KBM-7 (cell line): ENCODE measurements around the gene LAMC2.
"Not testable (repeated sequence)": the region's sequence is repeated elsewhere in the genome, so short reads cannot be mapped to it uniquely, and the experiment has no call there.

Source experiments
- DNase-seq: peaks from one replicate; pipeline ENCODE4 v3.0.0-alpha.2; 2015
- in situ Hi-C: fragments of 300-500 bp; cut with MboI; formaldehyde crosslinking; loops from 2 replicates; pipeline ENCODE4 v1.14.3; 2020; ENCODE audit warnings: low sequenced_read_pairs, low pct_unique_long_range_greater_than_20kb, mixed read lengths

The LAMC2 gene

GRCh38 chr1:183247066-183247465, 61.0 kb downstream of the LAMC2 start:
- DNase-seq: no peak
- in situ Hi-C loops: loop anchor here (25.0 kb wide), 1 partner anchor 285 kb away; the partner anchor contains the start of gene SHCBP1L

GRCh38 chr1:183247484-183247883, 61.4 kb downstream of the LAMC2 start:
- in situ Hi-C loops: loop anchor here (25.0 kb wide), 1 partner anchor 285 kb away; the partner anchor contains the start of gene SHCBP1L
- DNase-seq: no peak

- in situ Hi-C loops: loop anchor here (25.0 kb wide), 1 partner anchor 286 kb away; the partner anchor contains the start of gene SHCBP1L
- no peak for DNase-seq
Observed at GRCh38 chr1:183247931-183248330, 61.9 kb downstream of the LAMC2 start.

- in situ Hi-C loops: loop anchor here (25.0 kb wide), 1 partner anchor 287 kb away; the partner anchor contains the start of gene SHCBP1L
- DNase-seq: no peak
Observed at GRCh38 chr1:183248989-183249691, 63.1 kb downstream of the LAMC2 start.

GRCh38 chr1:183249941-183250452, 63.9 kb downstream of the LAMC2 start:
- no peak for DNase-seq
- in situ Hi-C loops: loop anchor here (25.0 kb wide), 1 partner anchor 288 kb away; the partner anchor contains the start of gene SHCBP1L

GRCh38 chr1:183251101-183251958, 65.3 kb downstream of the LAMC2 start:
- in situ Hi-C loops: no loop called here
- no peak for DNase-seq

GRCh38 chr1:183251959-183252450, 65.9 kb downstream of the LAMC2 start:
- DNase-seq: no peak
- in situ Hi-C loops: no loop called here

GRCh38 chr1:183255073-183255472, 69.0 kb downstream of the LAMC2 start:
- in situ Hi-C loops: no loop called here
- DNase-seq: no peak

GRCh38 chr1:183259924-183260323, 73.9 kb downstream of the LAMC2 start:
- DNase-seq: no peak
- in situ Hi-C loops: no loop called here

GRCh38 chr1:183262628-183263200, 76.7 kb downstream of the LAMC2 start:
- in situ Hi-C loops: no loop called here
- no peak for DNase-seq

GRCh38 chr1:183263886-183264602, 78.0 kb downstream of the LAMC2 start:
- DNase-seq: no peak
- in situ Hi-C loops: no loop called here

GRCh38 chr1:183267646-183268431, 81.8 kb downstream of the LAMC2 start:
- in situ Hi-C loops: no loop called here
- no peak for DNase-seq

- in situ Hi-C loops: no loop called here
- no peak for DNase-seq
Observed at GRCh38 chr1:183270541-183271141, 84.6 kb downstream of the LAMC2 start.

GRCh38 chr1:183272390-183272848, 86.4 kb downstream of the LAMC2 start:
- DNase-seq: no peak
- in situ Hi-C loops: no loop called here

- in situ Hi-C loops: no loop called here
Observed at GRCh38 chr1:183273300-183273699, 87.2 kb downstream of the LAMC2 start.

GRCh38 chr1:183273984-183274383, 87.9 kb downstream of the LAMC2 start:
- in situ Hi-C loops, DNase-seq: not testable (repeated sequence)

More at GRCh38 chr1:183273300-183273699, 87.2 kb downstream of the LAMC2 start:
- DNase-seq: no peak

GRCh38 chr1:183274836-183275235, 88.8 kb downstream of the LAMC2 start:
- in situ Hi-C loops: no loop called here
- DNase-seq: no peak
